H1 (cell line): ENCODE measurements around the gene CYP27C1. TPM values are rescaled to one million over a fixed set of nuclear protein-coding genes. Genes with fewer than 3 reads are reported as not detected.

Experiments used
- CTCF ChIA-PET: fragments of 300-600 bp; sonication (Branson Sonifier 250); formaldehyde crosslinking; loops from one replicate; lab custom pipeline; 2021; ENCODE audit not compliant: partially characterized antibody; lab: Charles Lee
- POLR2A ChIA-PET: fragments of 300-600 bp; sonication (Branson Sonifier 250); formaldehyde crosslinking; loops from one replicate; lab custom pipeline; 2021; ENCODE audit warnings: inconsistent platforms; ENCODE audit not compliant: partially characterized antibody; lab: Charles Lee
- DNase-seq, 2 experiments: peaks; one replicate each; pipeline versions ENCODE4 v3.0.0 to v3.0.0-alpha.2; 2010 to 2022; ENCODE audit warnings: low spot score in 2 of 2, low read depth in 1 of 2, mixed read lengths in 1 of 2
- FAIRE-seq: peaks from 2 replicates; lab custom pipeline; 2011; peaks lifted over from hg19 to GRCh38; lab: Jason Lieb, UNC
- H2AFZ ChIP-seq: 2 replicates; pipeline ENCODE4 v1.8.1; 2012; ENCODE audit warnings: low read length, inconsistent platforms
- H2AK5ac ChIP-seq: 2 replicates; pipeline ENCODE4 v1.6.1; 2013; ENCODE audit warnings: low read depth, low read length
- H2BK120ac ChIP-seq: replicated peaks from 2 replicates; pipeline ENCODE3; 2013; ENCODE audit warnings: low read depth, low read length, inconsistent platforms
- H2BK12ac ChIP-seq: 2 replicates; pipeline ENCODE4 v1.6.1; 2013; ENCODE audit warnings: low read depth, low read length
- H2BK15ac ChIP-seq: 2 replicates; pipeline ENCODE4 v1.6.1; 2013; ENCODE audit warnings: low read length
- H2BK20ac ChIP-seq: 2 replicates; pipeline ENCODE4 v1.6.1; 2013; ENCODE audit warnings: low read length
- H2BK5ac ChIP-seq: 2 replicates; pipeline ENCODE4 v1.6.1; 2013; ENCODE audit warnings: low read depth, low read length
- H3K14ac ChIP-seq: 2 replicates; pipeline ENCODE4 v1.6.1; 2013; ENCODE audit warnings: inconsistent platforms; ENCODE audit not compliant: insufficient read length
- H3K18ac ChIP-seq: 2 replicates; pipeline ENCODE4 v1.6.1; 2013; ENCODE audit warnings: low read length; ENCODE audit errors: extremely low read depth
- H3K23ac ChIP-seq: 2 replicates; pipeline ENCODE4 v1.6.1; 2013; ENCODE audit warnings: inconsistent platforms; ENCODE audit not compliant: insufficient read length
- H3K23me2 ChIP-seq: 2 replicates; pipeline ENCODE4 v1.6.1; 2013; ENCODE audit warnings: low read depth, low read length
- H3K27ac ChIP-seq: 2 replicates; pipeline ENCODE4 v1.6.1; 2011; ENCODE audit warnings: low read depth, low read length, inconsistent platforms
- H3K27me3 ChIP-seq, 4 experiments: replicated peaks in 1 of 4; 1 replicate in 1 of 4; 2 replicates in 3 of 4; pipeline versions ENCODE4 v1.6.1 to v1.8.1; 2011 to 2013; ENCODE audit warnings: low read length in 3 of 4, mild to moderate bottlenecking in 3 of 4, inconsistent platforms in 2 of 4, mixed read lengths in 2 of 4, moderate library complexity in 1 of 4; ENCODE audit not compliant: control insufficient read depth in 3 of 4, insufficient read depth in 3 of 4; ENCODE audit errors: extremely low read depth in 1 of 4
- H3K36me3 ChIP-seq, 4 experiments: 2 replicates each; pipeline versions ENCODE4 v1.6.1 to v1.8.1; 2011 to 2013; ENCODE audit warnings: mild to moderate bottlenecking in 4 of 4, low read length in 3 of 4, moderate library complexity in 2 of 4, control low read depth in 1 of 4, inconsistent platforms in 1 of 4; ENCODE audit not compliant: insufficient read depth in 4 of 4, control insufficient read depth in 2 of 4
- H3K4ac ChIP-seq: replicated peaks from 2 replicates; pipeline ENCODE3; 2013; ENCODE audit warnings: low read length, low read depth, mixed read lengths, inconsistent platforms; ENCODE audit not compliant: insufficient read length
- H3K4me1 ChIP-seq, 4 experiments: replicated peaks in 1 of 4; 1 replicate in 1 of 4; 2 replicates in 3 of 4; pipeline versions ENCODE4 v1.6.1 to v1.8.1; 2011 to 2013; ENCODE audit warnings: low read length in 3 of 4, inconsistent platforms in 2 of 4, mixed read lengths in 1 of 4; ENCODE audit not compliant: insufficient read depth in 4 of 4, control insufficient read depth in 3 of 4
- H3K4me2 ChIP-seq, 2 experiments: 2 replicates each; pipeline versions ENCODE4 v1.6.1 to v1.8.1; 2011 to 2013; ENCODE audit warnings: low read depth in 2 of 2, low read length in 2 of 2, control low read depth in 1 of 2, inconsistent platforms in 1 of 2, mild to moderate bottlenecking in 1 of 2; ENCODE audit not compliant: insufficient read depth in 1 of 2
- H3K4me3 ChIP-seq, 4 experiments: fragments of 200-600, 300-600 bp in 1 of 4; sonication (generic), shearing (Covaris generic), sonication (Bioruptor Twin) in 1 of 4; 2 replicates each; pipeline versions ENCODE4 v1.5.1 to v1.8.1; 2011 to 2016; ENCODE audit warnings: low read length in 4 of 4, low read depth in 3 of 4, control low read depth in 2 of 4, inconsistent platforms in 2 of 4, mild to moderate bottlenecking in 2 of 4, mixed read lengths in 1 of 4, moderate library complexity in 1 of 4; ENCODE audit not compliant: insufficient read depth in 2 of 4; ENCODE audit errors: extremely low read depth in 1 of 4
- H3K56ac ChIP-seq: replicated peaks from 2 replicates; pipeline ENCODE3; 2013; ENCODE audit warnings: low read depth, mild to moderate bottlenecking, mixed read lengths, low read length, inconsistent platforms; ENCODE audit not compliant: insufficient read length
- H3K79me1 ChIP-seq: 2 replicates; pipeline ENCODE4 v1.6.1; 2013; ENCODE audit warnings: low read depth, low read length, control low read depth
- H3K79me2 ChIP-seq, 2 experiments: 2 replicates each; pipeline versions ENCODE4 v1.6.1 to v1.8.1; 2012 to 2013; ENCODE audit warnings: low read length in 2 of 2, mild to moderate bottlenecking in 2 of 2, inconsistent platforms in 1 of 2; ENCODE audit not compliant: insufficient read depth in 2 of 2, control insufficient read depth in 1 of 2
- H3K9ac ChIP-seq, 4 experiments: replicated peaks in 1 of 4; 1 replicate in 1 of 4; 2 replicates in 3 of 4; pipeline versions ENCODE4 v1.6.1 to v1.8.1; 2011 to 2013; ENCODE audit warnings: low read depth in 3 of 4, low read length in 3 of 4, control low read depth in 2 of 4, mild to moderate bottlenecking in 2 of 4, moderate library complexity in 2 of 4, inconsistent platforms in 1 of 4; ENCODE audit errors: extremely low read depth in 1 of 4
- H3K9me3 ChIP-seq, 2 experiments: 2 replicates each; pipeline versions ENCODE4 v1.6.1 to v1.8.1; 2012 to 2013; ENCODE audit warnings: mild to moderate bottlenecking in 2 of 2, moderate library complexity in 2 of 2, control low read depth in 1 of 2, inconsistent platforms in 1 of 2, low read depth in 1 of 2, low read length in 1 of 2, mixed read lengths in 1 of 2; ENCODE audit not compliant: insufficient read depth in 2 of 2
- H4K20me1 ChIP-seq, 2 experiments: replicated peaks in 1 of 2; 2 replicates each; pipeline versions ENCODE3 to v1.8.1; 2011 to 2013; ENCODE audit warnings: inconsistent platforms in 2 of 2, low read length in 2 of 2, mild to moderate bottlenecking in 1 of 2; ENCODE audit not compliant: insufficient read depth in 2 of 2, control insufficient read depth in 1 of 2
- H4K5ac ChIP-seq: 2 replicates; pipeline ENCODE4 v1.6.1; 2013; ENCODE audit warnings: low read length, low read depth, mixed read lengths, inconsistent platforms; ENCODE audit not compliant: insufficient read length
- H4K8ac ChIP-seq: 2 replicates; pipeline ENCODE4 v1.8.0; 2013; ENCODE audit warnings: mild to moderate bottlenecking, moderate library complexity, low read length, inconsistent platforms; ENCODE audit not compliant: insufficient read depth; ENCODE audit errors: extremely low read depth
- H4K91ac ChIP-seq: replicated peaks from 2 replicates; pipeline ENCODE3; 2013; ENCODE audit warnings: low read length, mixed read lengths, inconsistent platforms; ENCODE audit not compliant: insufficient read length
- JUN ChIP-seq: IDR thresholded peaks from 2 replicates; pipeline ENCODE4 v1.6.1; 2011; ENCODE audit warnings: low read depth, mild to moderate bottlenecking, improper control_type of control experiment, low read length
- KDM1A ChIP-seq: fragments of 200-600, 300-600 bp; sonication (generic); IDR thresholded peaks from 2 replicates; pipeline ENCODE4 v1.7.1; 2016; ENCODE audit warnings: mild to moderate bottlenecking, low read length, borderline replicate concordance
- WGBS, 2 experiments: shearing (Covaris generic) in 1 of 2; methylation state at CpG; one replicate each; pipeline versions ENCODE4 v1.1.6 to v1.1.7; 2013 to 2015; ENCODE audit warnings: low lambda C conversion rate in 2 of 2, mixed read lengths in 2 of 2, inconsistent platforms in 1 of 2, low coverage in 1 of 2, missing lambda C conversion rate in 1 of 2; ENCODE audit not compliant: insufficient replicate concordance in 2 of 2, insufficient coverage in 1 of 2, insufficient read length in 1 of 2; ENCODE audit errors: extremely low coverage in 1 of 2, missing lambda C conversion rate in 1 of 2; 5-methylcytosine and 5-hydroxymethylcytosine counted together
- polyA plus RNA-seq, 7 experiments: library from polyadenylated mRNA; depleted of rRNA in 3 of 7; stranded (reverse) in 5 of 7; unstranded in 2 of 7; fragments of >200 nt in 5 of 7; fragments of 200-250 nt in 2 of 7; gene quantifications; 1 replicate in 5 of 7; 2 replicates in 1 of 7; 4 replicates in 1 of 7; pipeline versions ENCODE4 v1.2.1 to v1.2.3, GENCODE V29; 2011 to 2013; ENCODE audit warnings: missing spikeins in 2 of 7, mixed read lengths in 2 of 7
- total RNA-seq: library from RNA; stranded (reverse); fragmentation: NEBNext Ultra II Directional; extraction: Animal tissue kit (Norgen Biotek cat#: 25700); gene quantifications from 2 replicates; pipeline ENCODE4 v1.2.1, GENCODE V29; 2021

Gene CYP27C1
- total and polyA plus RNA-seq, 2 of the 8 experiments (the other 6 are each of a cell fraction or from before 2014, with no cell fraction given) = 1.3 to 3.2 TPM

DNA sequence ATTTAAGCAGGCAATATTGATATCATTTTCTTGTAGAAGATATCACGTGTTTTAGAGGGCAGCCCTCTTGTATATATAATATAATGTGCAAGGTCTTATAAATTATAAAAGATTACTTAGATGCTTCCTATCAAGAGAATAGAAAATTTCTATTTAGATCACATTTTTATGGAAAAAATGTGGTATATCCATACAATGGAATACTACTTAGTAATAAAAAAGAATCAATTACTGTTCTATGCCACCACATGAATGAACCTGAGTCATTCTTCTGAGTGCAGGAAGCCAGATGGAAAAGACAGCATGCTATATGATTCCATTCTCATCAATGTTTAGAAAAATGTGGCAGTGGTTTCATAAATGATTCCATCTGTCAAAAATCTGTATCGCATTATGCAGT is 23.6 kb downstream of the CYP27C1 start:
- H2BK12ac ChIP-seq = no peak overlapping the region
- peaks cover 0 to 16% (median 8%) of the 10 kb centered on the region in 4 experiments; a peak in 6 of 7 replicates for H3K4me1 ChIP-seq
- no peak overlapping the region for H4K5ac ChIP-seq
- TF ChIP-seq JUN = no peak
- TF ChIP-seq KDM1A = 0 out of 2 replicates have a peak, but pooled peaks have one; percentile 22
- 88% methylated on average over 2 of the region's 2 CpGs; no CpG with 5 or more reads in 1 of the 2 experiments for WGBS, 2 experiments
- H3K79me1 ChIP-seq = no peaks in the 10 kb centered on the region
- H3K9ac ChIP-seq = no peak overlapping the region
- POLR2A ChIA-PET = interaction anchor here (0.9 to 1.2 kb wide), 2 partner anchors 24 to 42 kb away, joined by 3 to 4 read pairs; partner anchors contain the start of gene CYP27C1
- FAIRE-seq = no peak
- H3K36me3 ChIP-seq = no peaks in the 10 kb centered on the region
- H3K4ac ChIP-seq = no peak overlapping the region
- no peak overlapping the region for H2BK5ac ChIP-seq
- H2AFZ ChIP-seq = no peak overlapping the region
- H3K18ac ChIP-seq = no peak overlapping the region
- H4K8ac ChIP-seq = no peak overlapping the region
- no peak overlapping the region for H3K27ac ChIP-seq
- no peak overlapping the region for H4K91ac ChIP-seq
- H3K79me2 ChIP-seq = no peaks in the 10 kb centered on the region
- no peak for DNase-seq
- no peak overlapping the region for H2BK120ac ChIP-seq
- H3K56ac ChIP-seq = no peak overlapping the region
- H2AK5ac ChIP-seq = no peak overlapping the region
- no peak overlapping the region for H3K4me3 ChIP-seq
- no peaks in the 10 kb centered on the region for H4K20me1 ChIP-seq
- no peaks in the 10 kb centered on the region for H3K9me3 ChIP-seq
- CTCF ChIA-PET = interaction anchor here (1.1 to 1.7 kb wide), 39 partner anchors 8 to 286 kb away, joined by 3 to 17 read pairs (median 6); partner anchors contain the start of gene ERCC3
- H3K23ac ChIP-seq = no peak overlapping the region
- no peaks in the 10 kb centered on the region for H3K27me3 ChIP-seq
- H2BK20ac ChIP-seq = no peak overlapping the region
- H3K4me2 ChIP-seq = no peak overlapping the region
- H3K23me2 ChIP-seq = no peaks in the 10 kb centered on the region
- no peak overlapping the region for H2BK15ac ChIP-seq
- no peak overlapping the region for H3K14ac ChIP-seq
